Gastrocnemius medialis (tissue), 4 donors: Measurements from ENCODE around the gene JAG1. TPM values are rescaled to one million over a fixed set of nuclear protein-coding genes. Genes with fewer than 3 reads are reported as not detected.

ENCODE experiments used
- ATAC-seq, 2 donors: fragments of 150-250 bp; one replicate each; pipeline ENCODE4 v1.9.1; 2016
- DNase-seq, 2 donors: peaks; one replicate each; pipeline ENCODE4 v3.0.0-alpha.2; 2019
- H3K27ac ChIP-seq, 4 donors: fragments of 200-600 bp; sonication (generic); 1 replicate in 1 of 4; 2 replicates in 3 of 4; pipeline ENCODE4 v1.5.1; 2016 to 2018; ENCODE audit warnings: mild to moderate bottlenecking in 2 of 4, moderate library complexity in 1 of 4
- H3K27me3 ChIP-seq, 3 donors: fragments of 200-600 bp; sonication (generic) in 2 of 3; 1 replicate in 1 of 3; 2 replicates in 2 of 3; pipeline versions ENCODE4 v1.5.1 to v1.6.0; 2016 to 2019; ENCODE audit warnings: mild to moderate bottlenecking in 1 of 3, moderate library complexity in 1 of 3
- H3K36me3 ChIP-seq, 2 donors: fragments of 200-600 bp; sonication (generic) in 1 of 2; one replicate each; pipeline ENCODE4 v1.5.1; 2017 to 2018
- H3K4me1 ChIP-seq, 2 donors: fragments of 200-600 bp; sonication (generic) in 1 of 2; one replicate each; pipeline ENCODE4 v1.5.1; 2016 to 2017; ENCODE audit warnings: mild to moderate bottlenecking in 2 of 2
- H3K4me3 ChIP-seq, 4 donors: fragments of 200-600 bp; sonication (generic) in 3 of 4; 1 replicate in 1 of 4; 2 replicates in 3 of 4; pipeline ENCODE4 v1.5.1; 2016 to 2019; ENCODE audit warnings: mild to moderate bottlenecking in 2 of 4
- H3K9me3 ChIP-seq, 3 donors: fragments of 200-600 bp; sonication (generic) in 2 of 3; 1 replicate in 1 of 3; 2 replicates in 2 of 3; pipeline ENCODE4 v1.5.1; 2016 to 2019
- POLR2A ChIP-seq, 2 donors: fragments of 450-650 bp; IDR thresholded peaks; one replicate each; pipeline ENCODE4 v1.6.1; 2017; ENCODE audit warnings: antibody characterized with exemption in 2 of 2, mild to moderate bottlenecking in 2 of 2, moderate library complexity in 2 of 2
- in situ Hi-C, 4 donors: fragments of 200-750 bp; cut with MboI; loops; one replicate each; pipeline versions ENCODE4 v1.15.0 to v1.8.0; 2017; ENCODE audit warnings: low sequenced_read_pairs in 4 of 4
- intact Hi-C: fragments of 100-400 bp; cut with DNase I; formaldehyde crosslinking; loops from one replicate; pipeline ENCODE4 v1.15.1; 2023; ENCODE audit warnings: low total_unique reads
- total RNA-seq, 4 donors: library from RNA; depleted of rRNA; stranded (reverse); fragments of >200 nt; gene quantifications; one replicate each; pipeline versions ENCODE4 v1.1.0 to v1.2.3, GENCODE V29; 2016
- TF ChIP-seq, protein P1 (sequence below), 5 experiments: fragments of 450-650 bp in 3 of 5; fragments of 200-600 bp in 2 of 5; sonication (generic) in 2 of 5; IDR thresholded peaks in 4 of 5; conservative IDR thresholded peaks in 1 of 5; 1 replicate in 4 of 5; 2 replicates in 1 of 5; pipeline ENCODE4 v1.5.1; 2016 to 2019; ENCODE audit warnings: antibody characterized with exemption in 5 of 5, mild to moderate bottlenecking in 3 of 5, moderate library complexity in 3 of 5

The JAG1 gene
- total RNA-seq, 4 donors from 2014 or later: 10.3 to 19.6 (median 13.2) TPM

DNA sequence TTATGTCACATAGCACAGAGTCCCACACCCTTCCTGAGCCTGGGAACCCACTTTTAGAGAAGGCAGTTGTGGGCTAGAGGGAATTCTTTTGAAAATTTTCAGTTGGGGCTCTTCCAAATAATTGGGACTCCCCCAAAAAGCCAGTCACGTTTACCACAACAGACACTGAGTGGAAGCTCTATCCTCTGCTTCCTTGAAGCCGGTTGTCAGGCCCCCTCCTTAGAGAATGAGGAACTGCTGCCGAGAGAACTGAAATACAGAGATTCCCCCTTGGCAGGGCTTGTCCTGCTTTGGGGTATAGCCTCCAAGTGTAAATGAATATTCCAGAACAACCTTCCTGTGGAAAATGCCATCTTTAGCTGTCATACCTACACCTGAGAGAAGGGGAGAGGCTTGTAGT, 2.7 kb upstream of the JAG1 start:
- intact Hi-C loops: loop anchor here (10.0 kb wide), 1 partner anchor 868 kb away; no protein-coding TSS in a partner anchor
- Histone ChIP-seq H3K4me1 (peaks cover 0 to 7% of the 10 kb centered on the region in 2 donors), H3K9me3 (no peaks in the 10 kb centered on the region), H3K4me3 (no peak overlapping the region), H3K27ac (no peak overlapping the region), H3K27me3 (no peaks in the 10 kb centered on the region), H3K36me3 (no peaks in the 10 kb centered on the region)
- TF ChIP-seq, protein P1, sequence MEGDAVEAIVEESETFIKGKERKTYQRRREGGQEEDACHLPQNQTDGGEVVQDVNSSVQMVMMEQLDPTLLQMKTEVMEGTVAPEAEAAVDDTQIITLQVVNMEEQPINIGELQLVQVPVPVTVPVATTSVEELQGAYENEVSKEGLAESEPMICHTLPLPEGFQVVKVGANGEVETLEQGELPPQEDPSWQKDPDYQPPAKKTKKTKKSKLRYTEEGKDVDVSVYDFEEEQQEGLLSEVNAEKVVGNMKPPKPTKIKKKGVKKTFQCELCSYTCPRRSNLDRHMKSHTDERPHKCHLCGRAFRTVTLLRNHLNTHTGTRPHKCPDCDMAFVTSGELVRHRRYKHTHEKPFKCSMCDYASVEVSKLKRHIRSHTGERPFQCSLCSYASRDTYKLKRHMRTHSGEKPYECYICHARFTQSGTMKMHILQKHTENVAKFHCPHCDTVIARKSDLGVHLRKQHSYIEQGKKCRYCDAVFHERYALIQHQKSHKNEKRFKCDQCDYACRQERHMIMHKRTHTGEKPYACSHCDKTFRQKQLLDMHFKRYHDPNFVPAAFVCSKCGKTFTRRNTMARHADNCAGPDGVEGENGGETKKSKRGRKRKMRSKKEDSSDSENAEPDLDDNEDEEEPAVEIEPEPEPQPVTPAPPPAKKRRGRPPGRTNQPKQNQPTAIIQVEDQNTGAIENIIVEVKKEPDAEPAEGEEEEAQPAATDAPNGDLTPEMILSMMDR (IDR thresholded peaks at IDR 0.05 in 4 of 5, conservative IDR thresholded peaks at IDR 0.05 in 1 of 5): no peak
- TF ChIP-seq POLR2A (IDR thresholded peaks at IDR 0.05): no peak
- in situ Hi-C loops: loop anchor here in 2 of 4 donors (10.0 to 25.0 kb wide), 3 partner anchors 528 to 861 kb away; no protein-coding TSS in a partner anchor
- ATAC-seq: no peak
- no peak for DNase-seq

DNA sequence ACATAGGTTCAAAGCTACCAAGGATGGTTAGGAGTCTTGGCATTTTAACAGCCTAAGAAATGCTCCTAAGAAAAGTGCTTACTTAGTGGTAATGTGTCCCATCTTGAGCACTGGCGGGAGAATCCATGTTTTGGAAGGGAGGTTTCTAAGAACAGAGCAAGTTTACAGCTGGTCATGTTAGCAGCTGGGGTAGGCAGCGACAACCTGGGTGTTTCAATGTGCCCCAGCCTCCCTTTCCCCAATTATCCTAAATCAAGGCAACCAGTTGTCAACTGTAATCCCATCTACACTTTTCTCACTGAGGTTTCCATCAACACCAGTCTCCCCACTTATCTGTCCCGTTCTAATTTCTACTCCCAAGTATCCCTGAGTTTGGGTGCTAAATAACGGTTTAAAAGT, 1.6 kb upstream of the JAG1 start:
- peak overlapping the region; percentile 86 to 95 (median 88) for H3K27ac ChIP-seq
- ATAC-seq: no peak
- intact Hi-C loops: loop anchor here (10.0 kb wide), 1 partner anchor 869 kb away; no protein-coding TSS in a partner anchor
- peaks cover 0 to 11% of the 10 kb centered on the region in 2 donors for H3K4me1 ChIP-seq
- H3K9me3 ChIP-seq: no peaks in the 10 kb centered on the region
- no peak for DNase-seq
- no peaks in the 10 kb centered on the region for H3K27me3 ChIP-seq
- TF ChIP-seq, protein P1 (IDR thresholded peaks at IDR 0.05 in 4 of 5, conservative IDR thresholded peaks at IDR 0.05 in 1 of 5): no peak
- no peak for TF ChIP-seq POLR2A (IDR thresholded peaks at IDR 0.05)
- no peaks in the 10 kb centered on the region for H3K36me3 ChIP-seq
- in situ Hi-C loops: loop anchor here in 2 of 4 donors (10.0 to 25.0 kb wide), 3 partner anchors 529 to 862 kb away; no protein-coding TSS in a partner anchor
- H3K4me3 ChIP-seq: peak overlapping the region in 1 of 4 donors; percentile 81

DNA sequence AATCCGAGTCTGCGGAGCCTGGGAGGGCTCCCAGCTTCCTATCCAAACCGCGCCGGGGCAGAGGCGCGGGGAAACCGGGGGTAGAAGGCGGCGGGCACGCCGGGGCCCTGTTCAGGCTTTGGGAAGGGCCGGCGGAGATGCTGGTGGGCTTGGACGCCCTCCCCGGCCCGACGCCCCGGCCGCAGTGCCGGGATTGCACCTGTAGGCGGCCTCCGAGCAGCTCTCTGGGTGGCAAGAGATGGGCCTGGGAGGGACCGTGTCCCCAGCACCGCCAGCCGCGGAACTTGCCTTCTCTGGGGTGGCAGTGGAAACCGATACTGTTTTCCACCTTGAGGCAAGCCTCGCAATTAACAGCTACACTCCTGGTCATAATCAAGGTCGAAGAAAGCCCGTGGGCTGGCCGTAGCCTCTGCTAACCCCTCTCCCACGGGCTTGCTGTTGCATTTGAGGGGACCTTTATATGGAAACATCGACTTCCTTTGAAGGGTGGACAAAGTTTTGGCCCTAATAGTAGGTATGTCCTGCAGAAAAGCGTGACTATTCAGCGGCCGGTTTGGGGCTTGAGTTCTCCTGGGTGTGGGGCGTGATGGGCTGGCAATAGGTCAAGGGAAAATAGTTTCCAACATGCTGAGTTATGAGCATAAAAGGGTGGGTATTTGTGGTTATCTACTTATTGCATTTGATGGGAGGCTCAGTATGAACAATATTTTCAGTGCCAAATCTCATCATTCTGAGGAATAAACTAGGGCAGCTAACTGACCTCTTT, 1.1 kb upstream of the JAG1 start:
- Histone ChIP-seq H3K36me3 (no peaks in the 10 kb centered on the region), H3K9me3 (no peaks in the 10 kb centered on the region), H3K4me1 (peaks cover 0 to 15% of the 10 kb centered on the region in 2 donors), H3K27ac (peak overlapping the region; percentile 86 to 95 (median 88)), H3K4me3 (peak overlapping the region; percentile 62 to 98 (median 82)), H3K27me3 (no peaks in the 10 kb centered on the region)
- TF ChIP-seq POLR2A (IDR thresholded peaks at IDR 0.05): no peak
- TF ChIP-seq, protein P1 (IDR thresholded peaks at IDR 0.05 in 4 of 5, conservative IDR thresholded peaks at IDR 0.05 in 1 of 5): peak; percentile 76 to 90 (median 89)
- in situ Hi-C loops: loop anchor here in 3 of 4 donors (10.0 to 25.0 kb wide), 4 partner anchors 530 to 1237 kb away; partner anchors contain the start of gene BTBD3 (in 1 of the 3)
- DNase-seq (peak in 1 of 2 donors; percentile 59), ATAC-seq (peak; percentile 43 to 44)
- intact Hi-C loops: loop anchor here (1.0 to 10.0 kb wide), 3 partner anchors 241 to 870 kb away; partner anchors contain the start of gene MKKS

DNA sequence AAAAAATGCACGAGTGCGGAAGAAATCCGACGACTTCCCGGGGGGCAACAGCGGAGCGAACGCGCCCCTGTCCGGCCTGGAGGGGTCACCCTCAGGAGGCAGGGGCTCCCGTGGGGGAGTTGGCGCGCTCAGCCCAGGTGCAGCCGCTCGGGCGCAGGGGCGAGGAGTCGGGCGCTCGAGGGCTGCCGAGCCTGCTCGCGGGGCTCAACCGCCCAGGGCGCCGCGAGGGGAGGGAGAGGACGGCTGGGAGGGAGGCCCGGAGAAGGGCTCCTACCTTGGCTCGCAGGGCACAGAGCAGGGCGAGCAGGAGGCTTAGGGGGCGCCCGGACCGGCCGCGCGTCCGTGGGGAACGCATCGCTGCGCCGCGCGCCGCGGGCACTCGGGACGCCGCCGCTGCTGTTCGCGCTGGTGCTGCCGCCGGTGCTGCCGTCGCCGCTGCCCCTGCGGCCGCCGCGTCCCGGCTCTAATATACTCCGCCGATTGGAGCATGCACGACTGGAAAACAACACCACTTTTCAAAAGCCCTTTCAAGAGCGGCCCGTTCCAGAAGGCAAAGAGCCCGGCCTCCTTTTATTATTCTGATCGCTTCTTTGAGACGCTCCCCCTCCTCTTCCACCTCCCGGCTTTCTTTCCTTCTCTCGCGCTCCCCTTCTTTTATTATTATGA, 490 bp downstream of the JAG1 start:
- Histone ChIP-seq H3K4me1 (peaks cover 3 to 19% of the 10 kb centered on the region in 2 donors), H3K4me3 (peak overlapping the region; percentile 62 to 98 (median 82)), H3K27me3 (no peaks in the 10 kb centered on the region), H3K9me3 (no peaks in the 10 kb centered on the region), H3K36me3 (no peaks in the 10 kb centered on the region), H3K27ac (peak overlapping the region; percentile 86 to 95 (median 88))
- DNase-seq: peak in 1 of 2 donors; percentile 17
- peak; percentile 35 to 43 for ATAC-seq
- intact Hi-C loops: loop anchor here (2.0 to 10.0 kb wide), 3 partner anchors 305 to 871 kb away; no protein-coding TSS in a partner anchor
- TF ChIP-seq, protein P1 (IDR thresholded peaks at IDR 0.05 in 4 of 5, conservative IDR thresholded peaks at IDR 0.05 in 1 of 5): no peak
- no peak for TF ChIP-seq POLR2A (IDR thresholded peaks at IDR 0.05)
- in situ Hi-C loops: loop anchor here in 2 of 4 donors (10.0 to 25.0 kb wide), 3 partner anchors 531 to 1239 kb away; partner anchors contain the start of gene BTBD3 (in 1 of the 2)
